ENCODE data around the gene MACROD1. TPM values are rescaled to one million over a fixed set of nuclear protein-coding genes. Genes with fewer than 3 reads are reported as not detected.
A peak's percentile ranks its signal among the peaks of the same experiment; 100 is the strongest.

Gene MACROD1
- total and polyA plus RNA-seq, 9 of the 15 experiments (the other 6 are each of a cell fraction or from before 2014, with no cell fraction given): 1.1 to 60.0 (median 26.4) TPM

GRCh38 chr11:64067230-64067993 lies 98.5 kb downstream of the MACROD1 start:
- 35% methylated on average over 21 of the region's 26 CpGs for WGBS (ENCODE audit: insufficient coverage, low coverage, missing lambda C conversion rate)
- DNase-seq (ENCODE audit: extremely low read depth in 1 of 4, low spot score in 3 of 4) (peak in 3 of 4 experiments; percentile 30 to 45 (median 36)), ATAC-seq (peak; percentile 69), FAIRE-seq (no peak)
- no peaks in the 10 kb centered on the region for H3K9me3 ChIP-seq (replicated peaks; ENCODE audit: control insufficient read depth, insufficient read depth, low read depth, low read length)
- CTCF ChIA-PET (ENCODE audit: low intra/inter-chr PET ratio): no interaction called here
- intact Hi-C loops (cut with micrococcal nuclease): no loop called here
- BruUV-seq (replicated peaks): no TSS peak
- in situ Hi-C loops (cut with MboI): no loop called here
- peaks cover 24% of the 10 kb centered on the region for H4K20me1 ChIP-seq (replicated peaks; ENCODE audit: control insufficient read depth, insufficient read depth, low read length)
- H3K4me1 ChIP-seq (replicated peaks in 1 of 2; ENCODE audit: control insufficient read depth in 2 of 2, insufficient read depth in 2 of 2, low read length in 2 of 2): peaks cover 0 to 39% of the 10 kb centered on the region in 2 experiments; a peak in 3 of 5 replicates
- no peaks in the 10 kb centered on the region for H3K79me2 ChIP-seq (ENCODE audit: control insufficient read depth, insufficient read depth, low read length)
- H3K9ac ChIP-seq (ENCODE audit: insufficient read depth in 1 of 2, low read depth in 2 of 2, low read length in 2 of 2): peak overlapping the region in 1 of 2 experiments; percentile 33; a peak in 1 of 4 replicates
- no peak overlapping the region for H2AFZ ChIP-seq (ENCODE audit: low read depth, low read length)
- H3K27ac ChIP-seq (ENCODE audit: extremely low read depth, low read depth, low read length): no peak overlapping the region
- POLR2A ChIA-PET: interaction anchor here (0.7 to 1.0 kb wide), 2 partner anchors 8 to 633 kb away, joined by 3 read pairs; no protein-coding TSS in a partner anchor
- H3K36me3 ChIP-seq (ENCODE audit: control insufficient read depth, insufficient read depth, low read length): no peaks in the 10 kb centered on the region
- no peak overlapping the region for H3K4me3 ChIP-seq
- no peaks in the 10 kb centered on the region for H3K9me1 ChIP-seq (ENCODE audit: control insufficient read depth, insufficient read depth, low read length)
- H3K4me2 ChIP-seq (ENCODE audit: insufficient read depth, low read length): no peak overlapping the region
- no peaks in the 10 kb centered on the region for H3K27me3 ChIP-seq (ENCODE audit: control insufficient read depth in 2 of 2, insufficient read depth in 2 of 2, low read length in 2 of 2)
- no peak for TF ChIP-seq RREB1 (CRISPR knock-in tag; IDR thresholded peaks at IDR 0.05)
- peak; percentile 41; the same call in 1 of the 2 replicates for TF ChIP-seq CBFA2T3 (IDR thresholded peaks at IDR 0.05)
- peak; percentile 58 for TF ChIP-seq PKNOX1 (IDR thresholded peaks at IDR 0.05)
- TF ChIP-seq ARID1B (IDR thresholded peaks at IDR 0.05): peak; percentile 36; the same call in 1 of the 2 replicates
- TF ChIP-seq ZNF253 (CRISPR knock-in tag; conservative IDR thresholded peaks at IDR 0.05): no peak
- TF ChIP-seq TCF3 (CRISPR knock-in tag; IDR thresholded peaks at IDR 0.05): peak; percentile 22; the same call in 1 of the 2 replicates
- no peak for TF ChIP-seq PBX2 (CRISPR knock-in tag; IDR thresholded peaks at IDR 0.05; ENCODE audit: low read depth)
- TF ChIP-seq PBX2 (tag; conservative IDR thresholded peaks at IDR 0.05; ENCODE audit: low read depth): peak; percentile 47
